Measurements from ENCODE around the gene IL23R.

GRCh38 chr1:67124455-67124854, 41.8 kb upstream of the IL23R start:
- TF ChIP-seq, protein P1, sequence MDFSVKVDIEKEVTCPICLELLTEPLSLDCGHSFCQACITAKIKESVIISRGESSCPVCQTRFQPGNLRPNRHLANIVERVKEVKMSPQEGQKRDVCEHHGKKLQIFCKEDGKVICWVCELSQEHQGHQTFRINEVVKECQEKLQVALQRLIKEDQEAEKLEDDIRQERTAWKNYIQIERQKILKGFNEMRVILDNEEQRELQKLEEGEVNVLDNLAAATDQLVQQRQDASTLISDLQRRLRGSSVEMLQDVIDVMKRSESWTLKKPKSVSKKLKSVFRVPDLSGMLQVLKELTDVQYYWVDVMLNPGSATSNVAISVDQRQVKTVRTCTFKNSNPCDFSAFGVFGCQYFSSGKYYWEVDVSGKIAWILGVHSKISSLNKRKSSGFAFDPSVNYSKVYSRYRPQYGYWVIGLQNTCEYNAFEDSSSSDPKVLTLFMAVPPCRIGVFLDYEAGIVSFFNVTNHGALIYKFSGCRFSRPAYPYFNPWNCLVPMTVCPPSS (IDR thresholded peaks at IDR 0.05) = no peak
- TF ChIP-seq, protein P2, sequence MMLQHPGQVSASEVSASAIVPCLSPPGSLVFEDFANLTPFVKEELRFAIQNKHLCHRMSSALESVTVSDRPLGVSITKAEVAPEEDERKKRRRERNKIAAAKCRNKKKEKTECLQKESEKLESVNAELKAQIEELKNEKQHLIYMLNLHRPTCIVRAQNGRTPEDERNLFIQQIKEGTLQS (CRISPR knock-in tag; IDR thresholded peaks at IDR 0.05) = no peak
- TF ChIP-seq, protein P3, sequence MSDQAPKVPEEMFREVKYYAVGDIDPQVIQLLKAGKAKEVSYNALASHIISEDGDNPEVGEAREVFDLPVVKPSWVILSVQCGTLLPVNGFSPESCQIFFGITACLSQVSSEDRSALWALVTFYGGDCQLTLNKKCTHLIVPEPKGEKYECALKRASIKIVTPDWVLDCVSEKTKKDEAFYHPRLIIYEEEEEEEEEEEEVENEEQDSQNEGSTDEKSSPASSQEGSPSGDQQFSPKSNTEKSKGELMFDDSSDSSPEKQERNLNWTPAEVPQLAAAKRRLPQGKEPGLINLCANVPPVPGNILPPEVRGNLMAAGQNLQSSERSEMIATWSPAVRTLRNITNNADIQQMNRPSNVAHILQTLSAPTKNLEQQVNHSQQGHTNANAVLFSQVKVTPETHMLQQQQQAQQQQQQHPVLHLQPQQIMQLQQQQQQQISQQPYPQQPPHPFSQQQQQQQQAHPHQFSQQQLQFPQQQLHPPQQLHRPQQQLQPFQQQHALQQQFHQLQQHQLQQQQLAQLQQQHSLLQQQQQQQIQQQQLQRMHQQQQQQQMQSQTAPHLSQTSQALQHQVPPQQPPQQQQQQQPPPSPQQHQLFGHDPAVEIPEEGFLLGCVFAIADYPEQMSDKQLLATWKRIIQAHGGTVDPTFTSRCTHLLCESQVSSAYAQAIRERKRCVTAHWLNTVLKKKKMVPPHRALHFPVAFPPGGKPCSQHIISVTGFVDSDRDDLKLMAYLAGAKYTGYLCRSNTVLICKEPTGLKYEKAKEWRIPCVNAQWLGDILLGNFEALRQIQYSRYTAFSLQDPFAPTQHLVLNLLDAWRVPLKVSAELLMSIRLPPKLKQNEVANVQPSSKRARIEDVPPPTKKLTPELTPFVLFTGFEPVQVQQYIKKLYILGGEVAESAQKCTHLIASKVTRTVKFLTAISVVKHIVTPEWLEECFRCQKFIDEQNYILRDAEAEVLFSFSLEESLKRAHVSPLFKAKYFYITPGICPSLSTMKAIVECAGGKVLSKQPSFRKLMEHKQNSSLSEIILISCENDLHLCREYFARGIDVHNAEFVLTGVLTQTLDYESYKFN (CRISPR knock-in tag; conservative IDR thresholded peaks at IDR 0.05) = no peak
- TF ChIP-seq CTCF (CRISPR knock-in tag; IDR thresholded peaks at IDR 0.05) (no peak), MYNN (CRISPR knock-in tag; IDR thresholded peaks at IDR 0.05; ENCODE audit: low read depth) (no peak), TAF1 (CRISPR knock-in tag; IDR thresholded peaks at IDR 0.05) (no peak), FOXJ3 (CRISPR knock-in tag; IDR thresholded peaks at IDR 0.05; ENCODE audit: borderline replicate concordance) (no peak), HDAC6 (IDR thresholded peaks at IDR 0.05; ENCODE audit: low read depth, low read length) (no peak), FIP1L1 (IDR thresholded peaks at IDR 0.05; ENCODE audit: borderline replicate concordance, insufficient read depth, low read depth, low read length) (no peak)
